Esophagus muscularis mucosa (tissue), 4 donors: ENCODE data around the gene CCDC6. TPM values are rescaled to one million over a fixed set of nuclear protein-coding genes. Genes with fewer than 3 reads are reported as not detected.

Experiments
- DNase-seq: peaks from one replicate; pipeline ENCODE4 v3.0.0-alpha.2; 2017; ENCODE audit errors: extremely low spot score
- H3K27ac ChIP-seq, 4 donors: fragments of 200-600 bp; sonication (generic); replicated peaks in 1 of 4; 1 replicate in 3 of 4; 2 replicates in 1 of 4; pipeline ENCODE4 v1.5.1; 2016 to 2019; ENCODE audit warnings: mild to moderate bottlenecking in 1 of 4
- H3K27me3 ChIP-seq, 4 donors: fragments of 200-600 bp; sonication (generic); one replicate each; pipeline versions ENCODE4 v1.5.1 to v1.6.0; 2016 to 2019
- H3K36me3 ChIP-seq, 4 donors: fragments of 200-600 bp; sonication (generic); one replicate each; pipeline ENCODE4 v1.5.1; 2016 to 2019
- H3K4me1 ChIP-seq, 4 donors: fragments of 200-600 bp; sonication (generic); one replicate each; pipeline ENCODE4 v1.5.1; 2016 to 2019
- H3K4me3 ChIP-seq, 4 donors: fragments of 200-600 bp; sonication (generic); 1 replicate in 2 of 4; 2 replicates in 2 of 4; pipeline ENCODE4 v1.5.1; 2016 to 2019; ENCODE audit warnings: mild to moderate bottlenecking in 4 of 4, moderate library complexity in 1 of 4
- H3K9me3 ChIP-seq, 4 donors: fragments of 200-600 bp; sonication (generic); 1 replicate in 3 of 4; 2 replicates in 1 of 4; pipeline ENCODE4 v1.5.1; 2016 to 2019
- CTCF ChIP-seq, 3 experiments: fragments of 200-600 bp in 2 of 3; fragments of 450-650 bp in 1 of 3; sonication (generic) in 2 of 3; IDR thresholded peaks; one replicate each; pipeline ENCODE4 v1.5.1; 2017 to 2019; ENCODE audit warnings: antibody characterized with exemption in 3 of 3, mild to moderate bottlenecking in 2 of 3, moderate library complexity in 1 of 3
- EP300 ChIP-seq: sonication (generic); formaldehyde crosslinking; IDR thresholded peaks from one replicate; pipeline ENCODE4 v1.6.1; 2017; ENCODE audit warnings: antibody characterized with exemption
- POLR2A ChIP-seq: fragments of 450-650 bp; IDR thresholded peaks from one replicate; pipeline ENCODE4 v1.6.1; 2017; ENCODE audit warnings: antibody characterized with exemption, moderate library complexity, mild to moderate bottlenecking, low read depth
- POLR2AphosphoS5 ChIP-seq, 2 donors: sonication (generic); formaldehyde crosslinking; IDR thresholded peaks; one replicate each; pipeline ENCODE4 v1.6.1; 2017; ENCODE audit warnings: antibody characterized with exemption in 2 of 2
- WGBS: methylation state at CpG from one replicate; pipeline ENCODE4 v1.1.5; 2018; 5-methylcytosine and 5-hydroxymethylcytosine counted together
- intact Hi-C: fragments of 100-400 bp; cut with DNase I; formaldehyde crosslinking; loops from one replicate; pipeline ENCODE4 v1.15.1; 2023
- total RNA-seq, 4 donors: library from RNA; depleted of rRNA; stranded (reverse); fragments of >200 nt; gene quantifications; one replicate each; pipeline versions ENCODE4 v1.1.0 to v1.2.1, GENCODE V29; 2016

Gene CCDC6
- total RNA-seq, 4 donors from 2014 or later, result 41.4 to 71.0 (median 57.2) TPM

GRCh38 chr10:59913547-59914237 is 7.3 kb upstream of the CCDC6 start:
- TF ChIP-seq EP300 (no peak), POLR2AphosphoS5 (IDR thresholded peaks at IDR 0.05) (no peak), CTCF (IDR thresholded peaks at IDR 0.05) (no peak), POLR2A (no peak)
- peaks cover 0 to 12% (median 5%) of the 10 kb centered on the region in 4 donors for H3K9me3 ChIP-seq
- H3K36me3 ChIP-seq, result no peaks in the 10 kb centered on the region
- no peak for DNase-seq
- H3K27ac ChIP-seq, result no peak overlapping the region
- H3K4me1 ChIP-seq, result peaks cover 0 to 10% (median 4%) of the 10 kb centered on the region in 4 donors
- no peak overlapping the region for H3K4me3 ChIP-seq
- intact Hi-C loops, result no loop called here
- no peaks in the 10 kb centered on the region for H3K27me3 ChIP-seq

GRCh38 chr10:59910867-59911266 is 4.5 kb upstream of the CCDC6 start:
- no peak overlapping the region for H3K4me3 ChIP-seq
- H3K4me1 ChIP-seq, result peaks cover 10 to 27% (median 23%) of the 10 kb centered on the region in 4 donors
- no peaks in the 10 kb centered on the region for H3K27me3 ChIP-seq
- TF ChIP-seq POLR2A (no peak), POLR2AphosphoS5 (IDR thresholded peaks at IDR 0.05) (no peak), EP300 (no peak), CTCF (IDR thresholded peaks at IDR 0.05) (no peak)
- H3K27ac ChIP-seq, result no peak overlapping the region
- peaks cover 0 to 12% (median 5%) of the 10 kb centered on the region in 4 donors for H3K9me3 ChIP-seq
- intact Hi-C loops, result no loop called here
- WGBS, result 51% methylated on average over 5 of the region's 5 CpGs
- no peaks in the 10 kb centered on the region for H3K36me3 ChIP-seq
- no peak for DNase-seq

GRCh38 chr10:59909815-59910214 is 3.5 kb upstream of the CCDC6 start:
- 100% methylated on average over 1 of the region's 1 CpG for WGBS
- peaks cover 13 to 30% (median 26%) of the 10 kb centered on the region in 4 donors for H3K4me1 ChIP-seq
- no peak overlapping the region for H3K27ac ChIP-seq
- H3K9me3 ChIP-seq, result peaks cover 0 to 12% (median 5%) of the 10 kb centered on the region in 4 donors
- H3K36me3 ChIP-seq, result no peaks in the 10 kb centered on the region
- intact Hi-C loops, result loop anchor here (5.0 kb wide), 2 partner anchors 127 to 283 kb away; no protein-coding TSS in a partner anchor
- no peaks in the 10 kb centered on the region for H3K27me3 ChIP-seq
- DNase-seq, result no peak
- H3K4me3 ChIP-seq, result no peak overlapping the region
- TF ChIP-seq CTCF (IDR thresholded peaks at IDR 0.05) (no peak), EP300 (no peak), POLR2A (no peak), POLR2AphosphoS5 (IDR thresholded peaks at IDR 0.05) (no peak)

GRCh38 chr10:59908808-59909143 is 2.4 kb upstream of the CCDC6 start:
- intact Hi-C loops, result loop anchor here (5.0 kb wide), 2 partner anchors 129 to 281 kb away; no protein-coding TSS in a partner anchor
- Histone ChIP-seq H3K9me3 (peaks cover 0 to 6% (median 1%) of the 10 kb centered on the region in 4 donors), H3K4me1 (peaks cover 22 to 41% (median 37%) of the 10 kb centered on the region in 4 donors), H3K4me3 (peak overlapping the region; percentile 86 to 99 (median 90)), H3K36me3 (no peaks in the 10 kb centered on the region), H3K27me3 (no peaks in the 10 kb centered on the region), H3K27ac (peak overlapping the region; percentile 92 to 97 (median 94))
- 62% methylated on average over 4 of the region's 4 CpGs for WGBS
- TF ChIP-seq POLR2A (no peak), POLR2AphosphoS5 (IDR thresholded peaks at IDR 0.05) (no peak), CTCF (IDR thresholded peaks at IDR 0.05) (no peak), EP300 (no peak)
- DNase-seq, result no peak
